Measurements from ENCODE around the gene PPFIBP1. TPM values are rescaled to one million over a fixed set of nuclear protein-coding genes. Genes with fewer than 3 reads are reported as not detected.

The PPFIBP1 gene
- total and polyA plus RNA-seq, 2 of the 8 experiments (the other 6 are each of a cell fraction or from before 2014, with no cell fraction given) = 7.7 to 31.3 TPM

- Histone ChIP-seq H2BK120ac (replicated peaks; ENCODE audit: low read depth, low read length) (no peak overlapping the region), H2AK5ac (ENCODE audit: low read depth, low read length) (no peak overlapping the region), H3K27ac (ENCODE audit: low read depth, low read length) (no peak overlapping the region), H3K23ac (ENCODE audit: insufficient read length) (no peak overlapping the region), H2BK5ac (ENCODE audit: low read depth, low read length) (no peak overlapping the region), H3K9ac (replicated peaks in 1 of 4; ENCODE audit: extremely low read depth in 1 of 4, low read depth in 3 of 4, low read length in 3 of 4) (no peak overlapping the region), H2BK20ac (ENCODE audit: low read length) (no peak overlapping the region), H4K8ac (ENCODE audit: extremely low read depth, insufficient read depth, low read length) (no peak overlapping the region), H4K20me1 (replicated peaks in 1 of 2; ENCODE audit: control insufficient read depth in 1 of 2, insufficient read depth in 2 of 2, low read length in 2 of 2) (no peaks in the 10 kb centered on the region), H3K4me3 (ENCODE audit: extremely low read depth in 1 of 4, insufficient read depth in 2 of 4, low read depth in 3 of 4, low read length in 4 of 4) (no peak overlapping the region), H3K36me3 (ENCODE audit: control insufficient read depth in 2 of 4, insufficient read depth in 4 of 4, low read length in 3 of 4) (no peaks in the 10 kb centered on the region), H3K79me1 (ENCODE audit: low read depth, low read length) (no peaks in the 10 kb centered on the region; the same call in 1 of the 2 replicates), H3K18ac (ENCODE audit: extremely low read depth, low read length) (no peak overlapping the region), H3K14ac (ENCODE audit: insufficient read length) (no peak overlapping the region), H4K91ac (replicated peaks; ENCODE audit: insufficient read length, low read length) (no peak overlapping the region), H3K23me2 (ENCODE audit: low read depth, low read length) (no peaks in the 10 kb centered on the region), H3K79me2 (ENCODE audit: control insufficient read depth in 1 of 2, insufficient read depth in 2 of 2, low read length in 2 of 2) (no peaks in the 10 kb centered on the region), H2AFZ (ENCODE audit: low read length) (no peak overlapping the region), H3K4me2 (ENCODE audit: insufficient read depth in 1 of 2, low read depth in 2 of 2, low read length in 2 of 2) (no peak overlapping the region), H4K5ac (ENCODE audit: insufficient read length, low read depth, low read length) (no peak overlapping the region), H3K27me3 (replicated peaks in 1 of 4; ENCODE audit: control insufficient read depth in 3 of 4, extremely low read depth in 1 of 4, insufficient read depth in 3 of 4, low read length in 3 of 4) (no peaks in the 10 kb centered on the region), H2BK15ac (ENCODE audit: low read length) (no peak overlapping the region), H3K9me3 (ENCODE audit: insufficient read depth in 2 of 2, low read depth in 1 of 2, low read length in 1 of 2) (no peaks in the 10 kb centered on the region), H3K4me1 (replicated peaks in 1 of 4; ENCODE audit: control insufficient read depth in 3 of 4, insufficient read depth in 4 of 4, low read length in 3 of 4) (peaks cover 0 to 4% (median 0%) of the 10 kb centered on the region in 4 experiments; a peak in 1 of 7 replicates), H3K56ac (replicated peaks; ENCODE audit: insufficient read length, low read depth, low read length) (no peak overlapping the region), H2BK12ac (ENCODE audit: low read depth, low read length) (no peak overlapping the region), H3K4ac (replicated peaks; ENCODE audit: insufficient read length, low read depth, low read length) (no peak overlapping the region)
- FAIRE-seq = no peak
- TF ChIP-seq BCL11A (IDR thresholded peaks at IDR 0.05; ENCODE audit: low read depth in 2 of 2, low read length in 2 of 2) (no peak), TBP (IDR thresholded peaks at IDR 0.05; ENCODE audit: low read depth, low read length) (no peak), FOSL1 (IDR thresholded peaks at IDR 0.05; ENCODE audit: insufficient read depth, low read depth, low read length) (no peak), CTCF (IDR thresholded peaks at IDR 0.05; ENCODE audit: control extremely low read depth in 1 of 3, insufficient read depth in 1 of 3, low read depth in 1 of 3, low read length in 3 of 3) (no peak), YY1 (IDR thresholded peaks at IDR 0.05; ENCODE audit: low read depth, low read length) (no peak), CTBP2 (IDR thresholded peaks at IDR 0.05; ENCODE audit: borderline replicate concordance, insufficient read depth, insufficient read length, low read length) (no peak), CEBPB (IDR thresholded peaks at IDR 0.05; ENCODE audit: low read depth, low read length) (no peak), RNF2 (IDR thresholded peaks at IDR 0.05; ENCODE audit: borderline replicate concordance, low read depth, low read length, missing control alignments, poor library complexity, severe bottlenecking) (no peak), NRF1 (IDR thresholded peaks at IDR 0.05; ENCODE audit: low read depth, low read length) (no peak)
- DNase-seq (ENCODE audit: low read depth in 1 of 2, low spot score in 2 of 2) = no peak
- POLR2A ChIA-PET (ENCODE audit: partially characterized antibody) = interaction anchor here (0.6 kb wide), 1 partner anchor 201 kb away, joined by 3 read pairs; no protein-coding TSS in a partner anchor
- 87% methylated on average over 3 of the region's 3 CpGs; no CpG with 5 or more reads in 1 of the 2 experiments for WGBS, 2 experiments (ENCODE audit: extremely low coverage in 1 of 2, insufficient coverage in 1 of 2, insufficient read length in 1 of 2, insufficient replicate concordance in 2 of 2, low coverage in 1 of 2, low lambda C conversion rate in 2 of 2, missing lambda C conversion rate in 1 of 2)
- CTCF ChIA-PET (ENCODE audit: partially characterized antibody) = interaction anchor here (1.1 kb wide), 1 partner anchor 52 kb away, joined by 3 read pairs; no protein-coding TSS in a partner anchor
These were observed 59.2 kb downstream of the PPFIBP1 start for GRCh38 chr12:27583057-27583797.

Measured in H1 (cell line).